ENCODE measurements around the gene SMIM13.

Gene SMIM13

GRCh38 chr6:11093376-11093625 lies 333 bp upstream of the SMIM13 start:
- WGBS (ENCODE audit: extremely low coverage, insufficient coverage, low lambda C conversion rate), result no CpG with 5 or more reads among the region's 17 CpGs

DNA sequence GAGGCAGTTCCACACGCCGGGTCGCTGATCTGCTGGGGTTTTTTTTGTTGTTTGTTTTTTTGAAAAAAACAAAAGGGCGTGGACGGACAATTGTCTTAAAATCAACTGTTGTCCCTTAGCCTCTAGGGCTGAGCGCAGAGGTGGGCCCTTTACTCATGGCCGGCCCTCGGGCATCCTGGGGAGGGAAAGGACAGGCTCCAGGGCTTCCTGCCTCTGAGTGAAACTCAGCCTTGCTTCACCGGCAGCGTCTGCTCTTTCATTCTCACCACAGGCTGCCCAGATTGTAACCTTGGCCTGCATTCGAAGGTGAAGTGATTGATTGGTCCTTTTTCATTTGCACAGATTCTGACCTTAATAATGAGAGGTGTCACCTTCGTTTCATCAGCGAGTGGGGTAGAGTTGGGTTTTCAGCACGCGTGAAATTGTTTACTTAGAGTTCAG lies 797 bp downstream of the SMIM13 start:
- Histone ChIP-seq H3K4me3 (ENCODE audit: low read length) (peak overlapping the region; percentile 91), H3K4ac (ENCODE audit: low read depth, low read length) (peak overlapping the region; percentile 8), H3K27ac (ENCODE audit: low read depth, low read length) (peak overlapping the region; percentile 71), H2BK5ac (ENCODE audit: low read length) (peak overlapping the region; percentile 92), H3K36me3 (ENCODE audit: control insufficient read depth, insufficient read depth, low read length) (no peaks in the 10 kb centered on the region), H3K56ac (ENCODE audit: low read length) (peak overlapping the region; percentile 100), H3K79me1 (ENCODE audit: low read length) (peaks cover 5% of the 10 kb centered on the region), H3K4me2 (ENCODE audit: low read length) (peak overlapping the region; percentile 88), H3K18ac (ENCODE audit: low read length) (peak overlapping the region; percentile 54), H4K8ac (ENCODE audit: low read depth, low read length) (no peak overlapping the region), H3K9ac (ENCODE audit: low read length) (peak overlapping the region; percentile 96), H3K23ac (ENCODE audit: low read length) (peak overlapping the region; percentile 99), H3K79me2 (ENCODE audit: control insufficient read depth, insufficient read depth, low read length) (peaks cover 43% of the 10 kb centered on the region), H3K27me3 (ENCODE audit: insufficient read depth, low read length, poor library complexity) (no peaks in the 10 kb centered on the region), H4K5ac (ENCODE audit: low read length) (no peak overlapping the region), H2BK120ac (ENCODE audit: low read depth, low read length) (no peak overlapping the region), H2BK15ac (replicated peaks; ENCODE audit: low read depth) (no peak overlapping the region), H2AK5ac (ENCODE audit: low read length) (no peak overlapping the region), H3K4me1 (ENCODE audit: control insufficient read depth, low read depth, low read length) (no peaks in the 10 kb centered on the region)
- WGBS (ENCODE audit: extremely low coverage, insufficient coverage, low lambda C conversion rate), result no CpG with 5 or more reads among the region's 15 CpGs
- peak; percentile 82 for DNase-seq

More at GRCh38 chr6:11093376-11093625, 333 bp upstream of the SMIM13 start:
- no peaks in the 10 kb centered on the region for H3K27me3 ChIP-seq (ENCODE audit: insufficient read depth, low read length, poor library complexity)
- no peak overlapping the region for H4K5ac ChIP-seq (ENCODE audit: low read length)
- no peak overlapping the region for H3K23ac ChIP-seq (ENCODE audit: low read length)
- peak overlapping the region; percentile 81 for H3K4me3 ChIP-seq (ENCODE audit: low read length)
- H2BK5ac ChIP-seq (ENCODE audit: low read length), result no peak overlapping the region
- no peaks in the 10 kb centered on the region for H3K4me1 ChIP-seq (ENCODE audit: control insufficient read depth, low read depth, low read length)
- peak overlapping the region; percentile 91 for H3K18ac ChIP-seq (ENCODE audit: low read length)
- DNase-seq, result no peak
- H3K79me1 ChIP-seq (ENCODE audit: low read length), result peaks cover 5% of the 10 kb centered on the region
- H2BK15ac ChIP-seq (replicated peaks; ENCODE audit: low read depth), result no peak overlapping the region
- H2AK5ac ChIP-seq (ENCODE audit: low read length), result no peak overlapping the region
- H3K36me3 ChIP-seq (ENCODE audit: control insufficient read depth, insufficient read depth, low read length), result no peaks in the 10 kb centered on the region
- H3K79me2 ChIP-seq (ENCODE audit: control insufficient read depth, insufficient read depth, low read length), result peaks cover 38% of the 10 kb centered on the region
- no peak overlapping the region for H3K4ac ChIP-seq (ENCODE audit: low read depth, low read length)
- H3K56ac ChIP-seq (ENCODE audit: low read length), result peak overlapping the region; percentile 95
- H2BK120ac ChIP-seq (ENCODE audit: low read depth, low read length), result no peak overlapping the region
- no peak overlapping the region for H4K8ac ChIP-seq (ENCODE audit: low read depth, low read length)
- H3K27ac ChIP-seq (ENCODE audit: low read depth, low read length), result peak overlapping the region; percentile 60
- H3K9ac ChIP-seq (ENCODE audit: low read length), result peak overlapping the region; percentile 89
- peak overlapping the region; percentile 63 for H3K4me2 ChIP-seq (ENCODE audit: low read length)

- Histone ChIP-seq H3K36me3 (ENCODE audit: control insufficient read depth, insufficient read depth, low read length) (no peaks in the 10 kb centered on the region), H3K4me2 (ENCODE audit: low read length) (peak overlapping the region; percentile 88), H2BK5ac (ENCODE audit: low read length) (no peak overlapping the region), H3K4me3 (ENCODE audit: low read length) (peak overlapping the region; percentile 91), H2AK5ac (ENCODE audit: low read length) (no peak overlapping the region), H3K23ac (ENCODE audit: low read length) (no peak overlapping the region), H4K5ac (ENCODE audit: low read length) (no peak overlapping the region), H3K27ac (ENCODE audit: low read depth, low read length) (no peak overlapping the region), H3K56ac (ENCODE audit: low read length) (peak overlapping the region; percentile 100), H3K4me1 (ENCODE audit: control insufficient read depth, low read depth, low read length) (no peaks in the 10 kb centered on the region), H2BK120ac (ENCODE audit: low read depth, low read length) (no peak overlapping the region), H3K79me1 (ENCODE audit: low read length) (peaks cover 5% of the 10 kb centered on the region), H3K9ac (ENCODE audit: low read length) (peak overlapping the region; percentile 96), H3K79me2 (ENCODE audit: control insufficient read depth, insufficient read depth, low read length) (peaks cover 45% of the 10 kb centered on the region), H3K18ac (ENCODE audit: low read length) (peak overlapping the region; percentile 41), H3K27me3 (ENCODE audit: insufficient read depth, low read length, poor library complexity) (no peaks in the 10 kb centered on the region), H3K4ac (ENCODE audit: low read depth, low read length) (no peak overlapping the region), H4K8ac (ENCODE audit: low read depth, low read length) (no peak overlapping the region), H2BK15ac (replicated peaks; ENCODE audit: low read depth) (no peak overlapping the region)
- DNase-seq, result no peak
- no CpG with 5 or more reads among the region's 7 CpGs for WGBS (ENCODE audit: extremely low coverage, insufficient coverage, low lambda C conversion rate)
Observed at GRCh38 chr6:11094941-11095340, 1.3 kb downstream of the SMIM13 start.

DNA sequence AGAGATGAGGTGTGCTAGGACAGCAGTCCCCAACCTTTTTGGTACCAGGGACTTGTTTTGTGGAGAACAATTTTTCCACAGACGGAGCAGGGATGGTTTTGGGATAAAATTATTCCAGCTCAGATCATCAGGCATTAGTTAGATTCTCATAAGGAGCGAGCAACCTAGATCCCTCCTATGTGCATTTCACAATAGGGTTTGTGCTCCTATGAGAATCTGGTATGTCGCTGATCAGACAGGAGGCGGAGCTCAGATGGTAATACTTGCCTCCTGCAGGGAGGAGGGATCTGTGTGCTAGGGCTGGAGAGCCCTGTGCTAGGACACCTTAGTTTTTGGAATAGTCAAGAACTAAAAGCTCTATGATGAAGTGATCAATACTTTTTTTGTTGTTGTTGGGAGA lies 2.5 kb downstream of the SMIM13 start:
- H3K4me1 ChIP-seq (ENCODE audit: control insufficient read depth, low read depth, low read length), result no peaks in the 10 kb centered on the region
- no peak overlapping the region for H3K4me3 ChIP-seq (ENCODE audit: low read length)
- no peak overlapping the region for H4K5ac ChIP-seq (ENCODE audit: low read length)
- no peak overlapping the region for H3K23ac ChIP-seq (ENCODE audit: low read length)
- H3K27me3 ChIP-seq (ENCODE audit: insufficient read depth, low read length, poor library complexity), result no peaks in the 10 kb centered on the region
- peaks cover 49% of the 10 kb centered on the region for H3K79me2 ChIP-seq (ENCODE audit: control insufficient read depth, insufficient read depth, low read length)
- H3K79me1 ChIP-seq (ENCODE audit: low read length), result peaks cover 6% of the 10 kb centered on the region
- no peak overlapping the region for H2BK15ac ChIP-seq (replicated peaks; ENCODE audit: low read depth)
- H2AK5ac ChIP-seq (ENCODE audit: low read length), result no peak overlapping the region
- H4K8ac ChIP-seq (ENCODE audit: low read depth, low read length), result no peak overlapping the region
- no peak overlapping the region for H3K56ac ChIP-seq (ENCODE audit: low read length)
- H2BK120ac ChIP-seq (ENCODE audit: low read depth, low read length), result no peak overlapping the region
- no peak overlapping the region for H3K18ac ChIP-seq (ENCODE audit: low read length)
- H2BK5ac ChIP-seq (ENCODE audit: low read length), result no peak overlapping the region
- DNase-seq, result peak; percentile 82
- no peak overlapping the region for H3K27ac ChIP-seq (ENCODE audit: low read depth, low read length)
- no peak overlapping the region for H3K4ac ChIP-seq (ENCODE audit: low read depth, low read length)
- no peak overlapping the region for H3K4me2 ChIP-seq (ENCODE audit: low read length)
- WGBS (ENCODE audit: extremely low coverage, insufficient coverage, low lambda C conversion rate), result no CpG with 5 or more reads among the region's 4 CpGs
- no peaks in the 10 kb centered on the region for H3K36me3 ChIP-seq (ENCODE audit: control insufficient read depth, insufficient read depth, low read length)
- H3K9ac ChIP-seq (ENCODE audit: low read length), result peak overlapping the region; percentile 41

- H2BK5ac ChIP-seq (ENCODE audit: low read length), result no peak overlapping the region
- H3K4me1 ChIP-seq (ENCODE audit: control insufficient read depth, low read depth, low read length), result no peaks in the 10 kb centered on the region
- no peak overlapping the region for H3K18ac ChIP-seq (ENCODE audit: low read length)
- no peak overlapping the region for H3K4me3 ChIP-seq (ENCODE audit: low read length)
- WGBS (ENCODE audit: extremely low coverage, insufficient coverage, low lambda C conversion rate), result no CpG with 5 or more reads among the region's 8 CpGs
- no peak overlapping the region for H3K4me2 ChIP-seq (ENCODE audit: low read length)
- DNase-seq, result no peak
- H3K56ac ChIP-seq (ENCODE audit: low read length), result no peak overlapping the region
- H3K27me3 ChIP-seq (ENCODE audit: insufficient read depth, low read length, poor library complexity), result no peaks in the 10 kb centered on the region
- H3K9ac ChIP-seq (ENCODE audit: low read length), result no peak overlapping the region
- H3K23ac ChIP-seq (ENCODE audit: low read length), result no peak overlapping the region
- H3K79me2 ChIP-seq (ENCODE audit: control insufficient read depth, insufficient read depth, low read length), result peaks cover 60% of the 10 kb centered on the region
- no peak overlapping the region for H3K4ac ChIP-seq (ENCODE audit: low read depth, low read length)
- H2BK15ac ChIP-seq (replicated peaks; ENCODE audit: low read depth), result no peak overlapping the region
- no peak overlapping the region for H4K8ac ChIP-seq (ENCODE audit: low read depth, low read length)
- no peak overlapping the region for H3K27ac ChIP-seq (ENCODE audit: low read depth, low read length)
- peak overlapping the region; percentile 65 for H2BK120ac ChIP-seq (ENCODE audit: low read depth, low read length)
- H3K79me1 ChIP-seq (ENCODE audit: low read length), result peaks cover 7% of the 10 kb centered on the region
- H3K36me3 ChIP-seq (ENCODE audit: control insufficient read depth, insufficient read depth, low read length), result no peaks in the 10 kb centered on the region
- H4K5ac ChIP-seq (ENCODE audit: low read length), result no peak overlapping the region
- no peak overlapping the region for H2AK5ac ChIP-seq (ENCODE audit: low read length)
Observed at GRCh38 chr6:11097476-11097875, 3.8 kb downstream of the SMIM13 start.

- no peak overlapping the region for H4K8ac ChIP-seq (ENCODE audit: low read depth, low read length)
- H3K79me1 ChIP-seq (ENCODE audit: low read length), result peaks cover 12% of the 10 kb centered on the region
- no peak overlapping the region for H3K27ac ChIP-seq (ENCODE audit: low read depth, low read length)
- H3K4me1 ChIP-seq (ENCODE audit: control insufficient read depth, low read depth, low read length), result no peaks in the 10 kb centered on the region
- no peak overlapping the region for H2BK120ac ChIP-seq (ENCODE audit: low read depth, low read length)
- no peak overlapping the region for H3K4me2 ChIP-seq (ENCODE audit: low read length)
- no peak overlapping the region for H3K4me3 ChIP-seq (ENCODE audit: low read length)
- H3K36me3 ChIP-seq (ENCODE audit: control insufficient read depth, insufficient read depth, low read length), result no peaks in the 10 kb centered on the region
- no peaks in the 10 kb centered on the region for H3K27me3 ChIP-seq (ENCODE audit: insufficient read depth, low read length, poor library complexity)
- H3K4ac ChIP-seq (ENCODE audit: low read depth, low read length), result no peak overlapping the region
- H3K18ac ChIP-seq (ENCODE audit: low read length), result no peak overlapping the region
- H3K9ac ChIP-seq (ENCODE audit: low read length), result no peak overlapping the region
- H2BK15ac ChIP-seq (replicated peaks; ENCODE audit: low read depth), result no peak overlapping the region
- DNase-seq, result no peak
- H2BK5ac ChIP-seq (ENCODE audit: low read length), result no peak overlapping the region
- H3K23ac ChIP-seq (ENCODE audit: low read length), result no peak overlapping the region
- H3K56ac ChIP-seq (ENCODE audit: low read length), result no peak overlapping the region
- no CpG with 5 or more reads among the region's 1 CpG for WGBS (ENCODE audit: extremely low coverage, insufficient coverage, low lambda C conversion rate)
- no peak overlapping the region for H4K5ac ChIP-seq (ENCODE audit: low read length)
- H3K79me2 ChIP-seq (ENCODE audit: control insufficient read depth, insufficient read depth, low read length), result peaks cover 65% of the 10 kb centered on the region
- no peak overlapping the region for H2AK5ac ChIP-seq (ENCODE audit: low read length)
Observed at GRCh38 chr6:11098004-11098403, 4.4 kb downstream of the SMIM13 start.
